H1 (cell line): ENCODE data around the gene ZP2. TPM values are rescaled to one million over a fixed set of nuclear protein-coding genes. Genes with fewer than 3 reads are reported as not detected.

ENCODE experiments used
- CTCF ChIA-PET: fragments of 300-600 bp; sonication (Branson Sonifier 250); formaldehyde crosslinking; loops from one replicate; lab custom pipeline; 2021; ENCODE audit not compliant: partially characterized antibody; lab: Charles Lee
- POLR2A ChIA-PET: fragments of 300-600 bp; sonication (Branson Sonifier 250); formaldehyde crosslinking; loops from one replicate; lab custom pipeline; 2021; ENCODE audit warnings: inconsistent platforms; ENCODE audit not compliant: partially characterized antibody; lab: Charles Lee
- DNase-seq, 2 experiments: peaks; one replicate each; pipeline versions ENCODE4 v3.0.0 to v3.0.0-alpha.2; 2010 to 2022; ENCODE audit warnings: low spot score in 2 of 2, low read depth in 1 of 2, mixed read lengths in 1 of 2
- FAIRE-seq: peaks from 2 replicates; lab custom pipeline; 2011; peaks lifted over from hg19 to GRCh38; lab: Jason Lieb, UNC
- H2AFZ ChIP-seq: 2 replicates; pipeline ENCODE4 v1.8.1; 2012; ENCODE audit warnings: low read length, inconsistent platforms
- H2AK5ac ChIP-seq: 2 replicates; pipeline ENCODE4 v1.6.1; 2013; ENCODE audit warnings: low read depth, low read length
- H2BK120ac ChIP-seq: replicated peaks from 2 replicates; pipeline ENCODE3; 2013; ENCODE audit warnings: low read depth, low read length, inconsistent platforms
- H2BK12ac ChIP-seq: 2 replicates; pipeline ENCODE4 v1.6.1; 2013; ENCODE audit warnings: low read depth, low read length
- H2BK15ac ChIP-seq: 2 replicates; pipeline ENCODE4 v1.6.1; 2013; ENCODE audit warnings: low read length
- H2BK20ac ChIP-seq: 2 replicates; pipeline ENCODE4 v1.6.1; 2013; ENCODE audit warnings: low read length
- H2BK5ac ChIP-seq: 2 replicates; pipeline ENCODE4 v1.6.1; 2013; ENCODE audit warnings: low read depth, low read length
- H3K14ac ChIP-seq: 2 replicates; pipeline ENCODE4 v1.6.1; 2013; ENCODE audit warnings: inconsistent platforms; ENCODE audit not compliant: insufficient read length
- H3K18ac ChIP-seq: 2 replicates; pipeline ENCODE4 v1.6.1; 2013; ENCODE audit warnings: low read length; ENCODE audit errors: extremely low read depth
- H3K23ac ChIP-seq: 2 replicates; pipeline ENCODE4 v1.6.1; 2013; ENCODE audit warnings: inconsistent platforms; ENCODE audit not compliant: insufficient read length
- H3K23me2 ChIP-seq: 2 replicates; pipeline ENCODE4 v1.6.1; 2013; ENCODE audit warnings: low read depth, low read length
- H3K27ac ChIP-seq: 2 replicates; pipeline ENCODE4 v1.6.1; 2011; ENCODE audit warnings: low read depth, low read length, inconsistent platforms
- H3K27me3 ChIP-seq, 4 experiments: replicated peaks in 1 of 4; 1 replicate in 1 of 4; 2 replicates in 3 of 4; pipeline versions ENCODE4 v1.6.1 to v1.8.1; 2011 to 2013; ENCODE audit warnings: low read length in 3 of 4, mild to moderate bottlenecking in 3 of 4, inconsistent platforms in 2 of 4, mixed read lengths in 2 of 4, moderate library complexity in 1 of 4; ENCODE audit not compliant: control insufficient read depth in 3 of 4, insufficient read depth in 3 of 4; ENCODE audit errors: extremely low read depth in 1 of 4
- H3K36me3 ChIP-seq, 4 experiments: 2 replicates each; pipeline versions ENCODE4 v1.6.1 to v1.8.1; 2011 to 2013; ENCODE audit warnings: mild to moderate bottlenecking in 4 of 4, low read length in 3 of 4, moderate library complexity in 2 of 4, control low read depth in 1 of 4, inconsistent platforms in 1 of 4; ENCODE audit not compliant: insufficient read depth in 4 of 4, control insufficient read depth in 2 of 4
- H3K4ac ChIP-seq: replicated peaks from 2 replicates; pipeline ENCODE3; 2013; ENCODE audit warnings: low read length, low read depth, mixed read lengths, inconsistent platforms; ENCODE audit not compliant: insufficient read length
- H3K4me1 ChIP-seq, 4 experiments: replicated peaks in 1 of 4; 1 replicate in 1 of 4; 2 replicates in 3 of 4; pipeline versions ENCODE4 v1.6.1 to v1.8.1; 2011 to 2013; ENCODE audit warnings: low read length in 3 of 4, inconsistent platforms in 2 of 4, mixed read lengths in 1 of 4; ENCODE audit not compliant: insufficient read depth in 4 of 4, control insufficient read depth in 3 of 4
- H3K4me2 ChIP-seq, 2 experiments: 2 replicates each; pipeline versions ENCODE4 v1.6.1 to v1.8.1; 2011 to 2013; ENCODE audit warnings: low read depth in 2 of 2, low read length in 2 of 2, control low read depth in 1 of 2, inconsistent platforms in 1 of 2, mild to moderate bottlenecking in 1 of 2; ENCODE audit not compliant: insufficient read depth in 1 of 2
- H3K4me3 ChIP-seq, 4 experiments: fragments of 200-600, 300-600 bp in 1 of 4; sonication (generic), shearing (Covaris generic), sonication (Bioruptor Twin) in 1 of 4; 2 replicates each; pipeline versions ENCODE4 v1.5.1 to v1.8.1; 2011 to 2016; ENCODE audit warnings: low read length in 4 of 4, low read depth in 3 of 4, control low read depth in 2 of 4, inconsistent platforms in 2 of 4, mild to moderate bottlenecking in 2 of 4, mixed read lengths in 1 of 4, moderate library complexity in 1 of 4; ENCODE audit not compliant: insufficient read depth in 2 of 4; ENCODE audit errors: extremely low read depth in 1 of 4
- H3K56ac ChIP-seq: replicated peaks from 2 replicates; pipeline ENCODE3; 2013; ENCODE audit warnings: low read depth, mild to moderate bottlenecking, mixed read lengths, low read length, inconsistent platforms; ENCODE audit not compliant: insufficient read length
- H3K79me1 ChIP-seq: 2 replicates; pipeline ENCODE4 v1.6.1; 2013; ENCODE audit warnings: low read depth, low read length, control low read depth
- H3K79me2 ChIP-seq, 2 experiments: 2 replicates each; pipeline versions ENCODE4 v1.6.1 to v1.8.1; 2012 to 2013; ENCODE audit warnings: low read length in 2 of 2, mild to moderate bottlenecking in 2 of 2, inconsistent platforms in 1 of 2; ENCODE audit not compliant: insufficient read depth in 2 of 2, control insufficient read depth in 1 of 2
- H3K9ac ChIP-seq, 4 experiments: replicated peaks in 1 of 4; 1 replicate in 1 of 4; 2 replicates in 3 of 4; pipeline versions ENCODE4 v1.6.1 to v1.8.1; 2011 to 2013; ENCODE audit warnings: low read depth in 3 of 4, low read length in 3 of 4, control low read depth in 2 of 4, mild to moderate bottlenecking in 2 of 4, moderate library complexity in 2 of 4, inconsistent platforms in 1 of 4; ENCODE audit errors: extremely low read depth in 1 of 4
- H3K9me3 ChIP-seq, 2 experiments: 2 replicates each; pipeline versions ENCODE4 v1.6.1 to v1.8.1; 2012 to 2013; ENCODE audit warnings: mild to moderate bottlenecking in 2 of 2, moderate library complexity in 2 of 2, control low read depth in 1 of 2, inconsistent platforms in 1 of 2, low read depth in 1 of 2, low read length in 1 of 2, mixed read lengths in 1 of 2; ENCODE audit not compliant: insufficient read depth in 2 of 2
- H4K20me1 ChIP-seq, 2 experiments: replicated peaks in 1 of 2; 2 replicates each; pipeline versions ENCODE3 to v1.8.1; 2011 to 2013; ENCODE audit warnings: inconsistent platforms in 2 of 2, low read length in 2 of 2, mild to moderate bottlenecking in 1 of 2; ENCODE audit not compliant: insufficient read depth in 2 of 2, control insufficient read depth in 1 of 2
- H4K5ac ChIP-seq: 2 replicates; pipeline ENCODE4 v1.6.1; 2013; ENCODE audit warnings: low read length, low read depth, mixed read lengths, inconsistent platforms; ENCODE audit not compliant: insufficient read length
- H4K8ac ChIP-seq: 2 replicates; pipeline ENCODE4 v1.8.0; 2013; ENCODE audit warnings: mild to moderate bottlenecking, moderate library complexity, low read length, inconsistent platforms; ENCODE audit not compliant: insufficient read depth; ENCODE audit errors: extremely low read depth
- H4K91ac ChIP-seq: replicated peaks from 2 replicates; pipeline ENCODE3; 2013; ENCODE audit warnings: low read length, mixed read lengths, inconsistent platforms; ENCODE audit not compliant: insufficient read length
- CHD2 ChIP-seq: IDR thresholded peaks from 2 replicates; pipeline ENCODE4 v1.6.1; 2012; ENCODE audit warnings: low read length, improper control_type of control experiment
- CTCF ChIP-seq, 3 experiments: IDR thresholded peaks; 1 replicate in 2 of 3; 2 replicates in 1 of 3; pipeline versions ENCODE4 v1.5.1 to v1.6.1; 2011; ENCODE audit warnings: low read length in 3 of 3, mild to moderate bottlenecking in 3 of 3, inconsistent platforms in 2 of 3, low read depth in 1 of 3, moderate library complexity in 1 of 3; ENCODE audit not compliant: insufficient read depth in 1 of 3; ENCODE audit errors: control extremely low read depth in 1 of 3
- E2F6 ChIP-seq: IDR thresholded peaks from 2 replicates; pipeline ENCODE4 v1.6.1; 2012; ENCODE audit warnings: inconsistent platforms
- EZH2 ChIP-seq: fragments of 200-600 bp; sonication (generic); IDR thresholded peaks from 2 replicates; pipeline ENCODE4 v1.7.1; 2012; ENCODE audit warnings: low read depth, mild to moderate bottlenecking, moderate library complexity, low read length, inconsistent platforms; ENCODE audit not compliant: severe bottlenecking
- GABPA ChIP-seq: IDR thresholded peaks from 2 replicates; pipeline ENCODE4 v1.6.1; 2011; ENCODE audit warnings: mild to moderate bottlenecking, low read length, moderate library complexity, borderline replicate concordance; ENCODE audit not compliant: insufficient read depth
- PHF8 ChIP-seq: fragments of 200-600 bp; sonication (generic); conservative IDR thresholded peaks from 2 replicates; pipeline ENCODE4 v1.7.1; 2012; ENCODE audit warnings: low read depth, mild to moderate bottlenecking, inconsistent platforms, low read length, moderate library complexity
- SRF ChIP-seq: IDR thresholded peaks from 2 replicates; pipeline ENCODE4 v1.6.1; 2011; ENCODE audit warnings: mild to moderate bottlenecking, low read depth, low read length, moderate library complexity
- TEAD4 ChIP-seq: IDR thresholded peaks from 2 replicates; pipeline ENCODE4 v1.6.1; 2012; ENCODE audit warnings: low read depth, low read length, inconsistent platforms, mixed read lengths
- USF2 ChIP-seq: IDR thresholded peaks from 2 replicates; pipeline ENCODE4 v1.6.1; 2011; ENCODE audit warnings: low read length, improper control_type of control experiment
- WGBS, 2 experiments: shearing (Covaris generic) in 1 of 2; methylation state at CpG; one replicate each; pipeline versions ENCODE4 v1.1.6 to v1.1.7; 2013 to 2015; ENCODE audit warnings: low lambda C conversion rate in 2 of 2, mixed read lengths in 2 of 2, inconsistent platforms in 1 of 2, low coverage in 1 of 2, missing lambda C conversion rate in 1 of 2; ENCODE audit not compliant: insufficient replicate concordance in 2 of 2, insufficient coverage in 1 of 2, insufficient read length in 1 of 2; ENCODE audit errors: extremely low coverage in 1 of 2, missing lambda C conversion rate in 1 of 2; 5-methylcytosine and 5-hydroxymethylcytosine counted together
- polyA plus RNA-seq, 7 experiments: library from polyadenylated mRNA; depleted of rRNA in 3 of 7; stranded (reverse) in 5 of 7; unstranded in 2 of 7; fragments of >200 nt in 5 of 7; fragments of 200-250 nt in 2 of 7; gene quantifications; 1 replicate in 5 of 7; 2 replicates in 1 of 7; 4 replicates in 1 of 7; pipeline versions ENCODE4 v1.2.1 to v1.2.3, GENCODE V29; 2011 to 2013; ENCODE audit warnings: missing spikeins in 2 of 7, mixed read lengths in 2 of 7
- total RNA-seq: library from RNA; stranded (reverse); fragmentation: NEBNext Ultra II Directional; extraction: Animal tissue kit (Norgen Biotek cat#: 25700); gene quantifications from 2 replicates; pipeline ENCODE4 v1.2.1, GENCODE V29; 2021

Gene ZP2
- total and polyA plus RNA-seq, 2 of the 8 experiments (the other 6 are each of a cell fraction or from before 2014, with no cell fraction given): not detected

- Histone ChIP-seq H4K91ac (no peak overlapping the region), H3K14ac (no peak overlapping the region), H3K27ac (no peak overlapping the region), H3K36me3 (no peaks in the 10 kb centered on the region), H3K4me3 (no peak overlapping the region), H3K9ac (no peak overlapping the region), H3K4ac (no peak overlapping the region), H2BK5ac (no peak overlapping the region), H3K56ac (no peak overlapping the region), H2BK120ac (no peak overlapping the region), H3K4me2 (no peak overlapping the region), H3K18ac (no peak overlapping the region), H3K27me3 (peaks cover 0 to 2% (median 0%) of the 10 kb centered on the region in 4 experiments; a peak in 2 of 7 replicates), H2BK15ac (no peak overlapping the region), H3K23ac (no peak overlapping the region), H3K9me3 (no peaks in the 10 kb centered on the region), H4K8ac (no peak overlapping the region), H2BK20ac (no peak overlapping the region), H3K79me1 (no peaks in the 10 kb centered on the region), H2AK5ac (no peak overlapping the region), H3K79me2 (no peaks in the 10 kb centered on the region), H2BK12ac (no peak overlapping the region), H3K23me2 (no peaks in the 10 kb centered on the region), H2AFZ (no peak overlapping the region), H3K4me1 (no peaks in the 10 kb centered on the region), H4K5ac (no peak overlapping the region), H4K20me1 (peaks cover 0 to 1% of the 10 kb centered on the region in 2 experiments)
- no peak for DNase-seq
- no peak for FAIRE-seq
- POLR2A ChIA-PET: no interaction called here
- CTCF ChIA-PET: interaction anchor here (1.0 to 6.6 kb wide), 3 partner anchors 8 to 109 kb away, joined by 4 to 65 read pairs (median 57); partner anchors contain the start of gene CRYM
- WGBS, 2 experiments: 79% methylated on average over 1 of the region's 1 CpG; no CpG with 5 or more reads in 1 of the 2 experiments
- TF ChIP-seq CHD2 (no peak), USF2 (no peak), EZH2 (no peak), PHF8 (no peak), CTCF (IDR thresholded peaks at IDR 0.05; ENCODE audit: control extremely low read depth in 1 of 3, insufficient read depth in 1 of 3, low read depth in 1 of 3, low read length in 3 of 3) (no peak), SRF (no peak), GABPA (no peak), TEAD4 (no peak), E2F6 (no peak)
These were observed 18.4 kb downstream of the ZP2 start for GRCh38 chr16:21192991-21193390.
